ENCODE results near the gene COX8A. TPM values are rescaled to one million over a fixed set of nuclear protein-coding genes. Genes with fewer than 3 reads are reported as not detected.

The COX8A gene
- total and polyA plus RNA-seq, 5 donors from 2014 or later = 124 to 582 (median 517) TPM

- no peak for DNase-seq
- H3K27ac ChIP-seq (ENCODE audit: insufficient read depth, low read length, poor library complexity, severe bottlenecking) = no peak overlapping the region
- Mint-ChIP-seq H3K36me3 (peaks cover 7% of the 10 kb centered on the region), H3K4me1 (peaks cover 0 to 13% (median 3%) of the 10 kb centered on the region in 4 donors), H3K4me3 (peak overlapping the region; percentile 43 to 69 (median 60)), H3K27ac (no peak overlapping the region), H3K9me3 (no peaks in the 10 kb centered on the region), H3K27me3 (peaks cover 13% of the 10 kb centered on the region)
- no peaks in the 10 kb centered on the region for H3K27me3 ChIP-seq (ENCODE audit: control insufficient read depth, insufficient read depth, low read length)
- H3K36me3 ChIP-seq (ENCODE audit: control insufficient read depth, insufficient read depth, low read length) = peaks cover 17% of the 10 kb centered on the region
- no peaks in the 10 kb centered on the region for H3K9me3 ChIP-seq (ENCODE audit: control insufficient read depth in 2 of 2, low read length in 2 of 2)
- peaks cover 21% of the 10 kb centered on the region for H3K4me1 ChIP-seq (ENCODE audit: control insufficient read depth, insufficient read depth, low read length, poor library complexity, severe bottlenecking)
- no peak for ATAC-seq (ENCODE audit: low read depth in 2 of 2)
- no peak overlapping the region for H3K4me3 ChIP-seq (ENCODE audit: low read depth, low read length)
These were observed 26.5 kb downstream of the COX8A start for GRCh38 chr11:64000740-64001483.

- DNase-seq (no peak), ATAC-seq (ENCODE audit: low read depth in 2 of 2) (no peak)
- Mint-ChIP-seq H3K4me1 (peaks cover 0 to 13% (median 3%) of the 10 kb centered on the region in 4 donors), H3K27ac (no peak overlapping the region), H3K9me3 (peaks cover 0 to 1% (median 0%) of the 10 kb centered on the region in 7 donors), H3K36me3 (peaks cover 7% of the 10 kb centered on the region), H3K4me3 (peak overlapping the region; percentile 32 to 74 (median 60)), H3K27me3 (peaks cover 17% of the 10 kb centered on the region)
- Histone ChIP-seq H3K36me3 (ENCODE audit: control insufficient read depth, insufficient read depth, low read length) (peaks cover 9% of the 10 kb centered on the region), H3K9me3 (ENCODE audit: control insufficient read depth in 2 of 2, low read length in 2 of 2) (no peaks in the 10 kb centered on the region), H3K4me1 (ENCODE audit: control insufficient read depth, insufficient read depth, low read length, poor library complexity, severe bottlenecking) (peaks cover 21% of the 10 kb centered on the region), H3K27ac (ENCODE audit: insufficient read depth, low read length, poor library complexity, severe bottlenecking) (no peak overlapping the region), H3K4me3 (ENCODE audit: low read depth, low read length) (no peak overlapping the region), H3K27me3 (ENCODE audit: control insufficient read depth, insufficient read depth, low read length) (no peaks in the 10 kb centered on the region)
These were observed 27.3 kb downstream of the COX8A start for GRCh38 chr11:64001484-64002420.

- Histone ChIP-seq H3K27ac (ENCODE audit: insufficient read depth, low read length, poor library complexity, severe bottlenecking) (no peak overlapping the region), H3K9me3 (ENCODE audit: control insufficient read depth in 2 of 2, low read length in 2 of 2) (no peaks in the 10 kb centered on the region), H3K27me3 (ENCODE audit: control insufficient read depth, insufficient read depth, low read length) (no peaks in the 10 kb centered on the region), H3K4me1 (ENCODE audit: control insufficient read depth, insufficient read depth, low read length, poor library complexity, severe bottlenecking) (peaks cover 32% of the 10 kb centered on the region), H3K4me3 (ENCODE audit: low read depth, low read length) (no peak overlapping the region), H3K36me3 (ENCODE audit: control insufficient read depth, insufficient read depth, low read length) (no peaks in the 10 kb centered on the region)
- Mint-ChIP-seq H3K4me1 (peaks cover 0 to 16% (median 2%) of the 10 kb centered on the region in 4 donors), H3K27ac (no peak overlapping the region), H3K27me3 (peaks cover 39% of the 10 kb centered on the region), H3K36me3 (no peaks in the 10 kb centered on the region), H3K9me3 (peaks cover 0 to 4% (median 0%) of the 10 kb centered on the region in 7 donors), H3K4me3 (peak overlapping the region in 1 of 4 donors; percentile 29)
- ATAC-seq (ENCODE audit: low read depth in 2 of 2) = no peak
- no peak for DNase-seq
These were observed 29.6 kb downstream of the COX8A start for GRCh38 chr11:64003807-64004589.

- Histone ChIP-seq H3K36me3 (ENCODE audit: control insufficient read depth, insufficient read depth, low read length) (no peaks in the 10 kb centered on the region), H3K9me3 (ENCODE audit: control insufficient read depth in 2 of 2, low read length in 2 of 2) (no peaks in the 10 kb centered on the region), H3K4me1 (ENCODE audit: control insufficient read depth, insufficient read depth, low read length, poor library complexity, severe bottlenecking) (peaks cover 26% of the 10 kb centered on the region), H3K4me3 (ENCODE audit: low read depth, low read length) (no peak overlapping the region), H3K27ac (ENCODE audit: insufficient read depth, low read length, poor library complexity, severe bottlenecking) (no peak overlapping the region), H3K27me3 (ENCODE audit: control insufficient read depth, insufficient read depth, low read length) (no peaks in the 10 kb centered on the region)
- H3K9me3 Mint-ChIP-seq = peaks cover 0 to 4% (median 0%) of the 10 kb centered on the region in 7 donors
- peaks cover 42% of the 10 kb centered on the region for H3K27me3 Mint-ChIP-seq
- DNase-seq (no peak), ATAC-seq (ENCODE audit: low read depth in 2 of 2) (no peak)
- H3K27ac Mint-ChIP-seq = no peak overlapping the region
- H3K4me1 Mint-ChIP-seq = peaks cover 0 to 16% (median 2%) of the 10 kb centered on the region in 4 donors
- H3K36me3 Mint-ChIP-seq = no peaks in the 10 kb centered on the region
- H3K4me3 Mint-ChIP-seq = peak overlapping the region in 1 of 4 donors; percentile 82
These were observed 30.2 kb downstream of the COX8A start for GRCh38 chr11:64004590-64004984.

- ATAC-seq (ENCODE audit: low read depth in 2 of 2) (no peak), DNase-seq (no peak)
- Mint-ChIP-seq H3K27me3 (peaks cover 42% of the 10 kb centered on the region), H3K4me3 (no peak overlapping the region), H3K27ac (no peak overlapping the region), H3K4me1 (peaks cover 0 to 13% (median 2%) of the 10 kb centered on the region in 4 donors), H3K36me3 (no peaks in the 10 kb centered on the region), H3K9me3 (peaks cover 0 to 4% (median 0%) of the 10 kb centered on the region in 7 donors)
- Histone ChIP-seq H3K9me3 (ENCODE audit: control insufficient read depth in 2 of 2, low read length in 2 of 2) (peaks cover 0 to 5% of the 10 kb centered on the region in 2 experiments), H3K4me1 (ENCODE audit: control insufficient read depth, insufficient read depth, low read length, poor library complexity, severe bottlenecking) (peaks cover 15% of the 10 kb centered on the region), H3K27ac (ENCODE audit: insufficient read depth, low read length, poor library complexity, severe bottlenecking) (no peak overlapping the region), H3K27me3 (ENCODE audit: control insufficient read depth, insufficient read depth, low read length) (no peaks in the 10 kb centered on the region), H3K36me3 (ENCODE audit: control insufficient read depth, insufficient read depth, low read length) (no peaks in the 10 kb centered on the region), H3K4me3 (ENCODE audit: low read depth, low read length) (no peak overlapping the region)
These were observed 31.3 kb downstream of the COX8A start for GRCh38 chr11:64005691-64006090.

- no peak overlapping the region for H3K27ac ChIP-seq (ENCODE audit: insufficient read depth, low read length, poor library complexity, severe bottlenecking)
- Mint-ChIP-seq H3K36me3 (no peaks in the 10 kb centered on the region), H3K27me3 (peaks cover 42% of the 10 kb centered on the region), H3K9me3 (peaks cover 0 to 4% (median 0%) of the 10 kb centered on the region in 7 donors), H3K27ac (no peak overlapping the region), H3K4me3 (no peak overlapping the region), H3K4me1 (peaks cover 0 to 11% (median 2%) of the 10 kb centered on the region in 4 donors)
- H3K4me3 ChIP-seq (ENCODE audit: low read depth, low read length) = no peak overlapping the region
- peaks cover 12% of the 10 kb centered on the region for H3K4me1 ChIP-seq (ENCODE audit: control insufficient read depth, insufficient read depth, low read length, poor library complexity, severe bottlenecking)
- ATAC-seq (ENCODE audit: low read depth in 2 of 2) (no peak), DNase-seq (no peak)
- H3K27me3 ChIP-seq (ENCODE audit: control insufficient read depth, insufficient read depth, low read length) = no peaks in the 10 kb centered on the region
- no peaks in the 10 kb centered on the region for H3K36me3 ChIP-seq (ENCODE audit: control insufficient read depth, insufficient read depth, low read length)
- peaks cover 0 to 8% of the 10 kb centered on the region in 2 experiments for H3K9me3 ChIP-seq (ENCODE audit: control insufficient read depth in 2 of 2, low read length in 2 of 2)
These were observed 32.0 kb downstream of the COX8A start for GRCh38 chr11:64006398-64006797.

- peaks cover 12% of the 10 kb centered on the region for H3K4me1 ChIP-seq (ENCODE audit: control insufficient read depth, insufficient read depth, low read length, poor library complexity, severe bottlenecking)
- H3K27me3 Mint-ChIP-seq = peaks cover 39% of the 10 kb centered on the region
- peaks cover 0 to 4% (median 0%) of the 10 kb centered on the region in 7 donors for H3K9me3 Mint-ChIP-seq
- DNase-seq = no peak
- peak overlapping the region in 3 of 4 donors; percentile 56 to 80 (median 59) for H3K4me3 Mint-ChIP-seq
- peaks cover 0 to 10% (median 2%) of the 10 kb centered on the region in 4 donors for H3K4me1 Mint-ChIP-seq
- H3K36me3 Mint-ChIP-seq = no peaks in the 10 kb centered on the region
- H3K9me3 ChIP-seq (ENCODE audit: control insufficient read depth in 2 of 2, low read length in 2 of 2) = peaks cover 0 to 8% of the 10 kb centered on the region in 2 experiments
- ATAC-seq (ENCODE audit: low read depth in 2 of 2) = no peak
- H3K27ac Mint-ChIP-seq = no peak overlapping the region
- H3K4me3 ChIP-seq (ENCODE audit: low read depth, low read length) = no peak overlapping the region
- H3K27ac ChIP-seq (ENCODE audit: insufficient read depth, low read length, poor library complexity, severe bottlenecking) = no peak overlapping the region
- no peaks in the 10 kb centered on the region for H3K27me3 ChIP-seq (ENCODE audit: control insufficient read depth, insufficient read depth, low read length)
- H3K36me3 ChIP-seq (ENCODE audit: control insufficient read depth, insufficient read depth, low read length) = no peaks in the 10 kb centered on the region
These were observed 32.8 kb downstream of the COX8A start for GRCh38 chr11:64007160-64007628.

All from CD4-positive, CD25-positive, alpha-beta regulatory T cell (primary cell).